Retinal pigment epithelial cell (primary cell): Measurements from ENCODE around the gene KIFBP.

ENCODE experiments used
- DNase-seq: peaks from one replicate; pipeline ENCODE4 v3.0.0-alpha.2; 2010; ENCODE audit warnings: low read depth
- H3K4me3 ChIP-seq: 2 replicates; pipeline ENCODE4 v1.5.1; 2011; ENCODE audit warnings: mild to moderate bottlenecking, low read length, control low read depth, moderate library complexity
- TF ChIP-seq, protein P1 (sequence below): conservative IDR thresholded peaks from 2 replicates; pipeline ENCODE4 v1.5.1; 2011; ENCODE audit warnings: low read depth, low read length, control low read depth, inconsistent platforms

Gene KIFBP

DNA sequence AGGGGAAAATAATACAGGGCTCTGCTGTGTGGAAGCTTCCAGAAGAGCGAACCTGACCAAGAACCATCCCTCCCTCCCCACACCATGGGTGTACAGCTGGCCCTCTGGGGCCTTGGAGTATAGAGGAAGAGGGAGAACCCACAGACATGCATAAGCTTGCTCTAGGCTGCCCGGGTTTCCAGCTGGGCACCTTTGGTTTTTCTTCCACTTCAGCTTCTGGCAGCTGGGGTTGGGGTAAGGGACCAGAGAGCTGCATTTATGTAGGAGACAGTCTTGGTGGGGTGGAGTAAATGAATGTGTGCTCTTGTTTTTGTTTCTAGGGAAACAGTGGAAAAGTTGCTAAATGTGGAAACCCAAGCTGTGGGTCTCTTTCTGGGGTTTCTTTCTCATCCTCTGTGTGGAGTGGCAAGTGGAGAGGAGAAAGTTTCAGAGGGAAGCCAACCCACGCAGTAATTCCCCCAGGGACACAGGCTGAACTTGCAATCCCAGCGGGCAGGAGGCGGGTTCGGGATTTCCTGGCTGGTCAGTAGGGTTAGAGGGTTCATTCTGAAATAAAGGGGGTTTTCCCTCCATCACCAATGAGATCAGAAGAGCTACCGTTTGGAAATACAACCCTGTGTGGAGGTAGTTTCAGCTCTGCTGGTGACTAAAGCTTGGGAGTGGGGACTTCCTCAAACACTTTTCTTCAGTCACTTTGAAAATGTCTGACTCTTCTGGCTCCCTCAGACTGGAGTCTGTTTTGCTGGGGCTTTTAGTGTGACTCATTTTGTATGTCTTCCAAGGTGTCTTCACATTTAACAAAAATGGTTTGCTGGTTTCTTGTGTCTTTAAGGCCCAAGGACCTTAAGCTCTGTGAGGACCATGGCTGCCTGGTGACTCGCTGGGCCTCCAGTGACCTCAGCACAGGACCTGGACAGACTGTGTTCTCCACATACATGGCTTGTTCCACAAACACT lies 77.1 kb downstream of the KIFBP start:
- no peak for DNase-seq
- H3K4me3 ChIP-seq, result no peak overlapping the region
- TF ChIP-seq, protein P1, sequence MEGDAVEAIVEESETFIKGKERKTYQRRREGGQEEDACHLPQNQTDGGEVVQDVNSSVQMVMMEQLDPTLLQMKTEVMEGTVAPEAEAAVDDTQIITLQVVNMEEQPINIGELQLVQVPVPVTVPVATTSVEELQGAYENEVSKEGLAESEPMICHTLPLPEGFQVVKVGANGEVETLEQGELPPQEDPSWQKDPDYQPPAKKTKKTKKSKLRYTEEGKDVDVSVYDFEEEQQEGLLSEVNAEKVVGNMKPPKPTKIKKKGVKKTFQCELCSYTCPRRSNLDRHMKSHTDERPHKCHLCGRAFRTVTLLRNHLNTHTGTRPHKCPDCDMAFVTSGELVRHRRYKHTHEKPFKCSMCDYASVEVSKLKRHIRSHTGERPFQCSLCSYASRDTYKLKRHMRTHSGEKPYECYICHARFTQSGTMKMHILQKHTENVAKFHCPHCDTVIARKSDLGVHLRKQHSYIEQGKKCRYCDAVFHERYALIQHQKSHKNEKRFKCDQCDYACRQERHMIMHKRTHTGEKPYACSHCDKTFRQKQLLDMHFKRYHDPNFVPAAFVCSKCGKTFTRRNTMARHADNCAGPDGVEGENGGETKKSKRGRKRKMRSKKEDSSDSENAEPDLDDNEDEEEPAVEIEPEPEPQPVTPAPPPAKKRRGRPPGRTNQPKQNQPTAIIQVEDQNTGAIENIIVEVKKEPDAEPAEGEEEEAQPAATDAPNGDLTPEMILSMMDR, result no peak
